ENCODE measurements around the gene CEP43.

CEP43 gene

DNA sequence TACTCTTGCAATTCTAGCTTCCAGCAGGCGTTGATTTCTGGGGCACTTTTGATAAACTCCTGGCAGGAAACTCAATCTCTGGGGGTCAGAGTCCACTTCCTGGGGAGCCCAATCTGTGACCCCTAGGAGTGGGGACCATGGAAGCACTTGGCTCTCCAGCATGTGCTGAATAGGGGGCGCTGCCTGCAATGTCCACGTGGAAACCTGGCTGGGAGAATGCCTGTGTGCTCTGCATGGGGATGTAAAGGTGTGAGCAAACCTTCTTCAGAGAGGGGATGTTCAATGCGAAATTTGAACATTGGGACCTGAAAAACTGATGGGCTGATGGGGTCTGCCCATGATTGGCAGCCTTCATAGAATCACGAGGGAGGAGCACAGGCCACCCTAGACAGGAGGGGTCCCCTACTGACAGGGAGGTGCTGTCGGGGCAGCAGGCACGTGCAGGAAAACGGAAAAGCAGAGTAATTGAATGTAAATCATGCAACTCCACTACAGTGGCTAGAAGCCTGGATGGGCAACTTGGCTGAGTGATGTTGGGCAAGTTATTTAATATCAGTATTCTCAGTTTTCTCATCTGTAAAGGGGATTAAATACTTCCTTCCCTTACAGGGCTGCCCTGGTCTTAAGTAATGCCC lies 47.8 kb downstream of the CEP43 start:
- Histone ChIP-seq H3K27me3 (ENCODE audit: control insufficient read depth, insufficient read depth, low read length) (no peaks in the 10 kb centered on the region), H3K9ac (ENCODE audit: low read length) (no peak overlapping the region), H3K36me3 (ENCODE audit: control insufficient read depth, insufficient read depth, low read length) (no peaks in the 10 kb centered on the region), H3K4me3 (ENCODE audit: low read depth, low read length) (no peak overlapping the region), H3K4me1 (ENCODE audit: control insufficient read depth, insufficient read depth, low read length) (no peaks in the 10 kb centered on the region), H3K27ac (ENCODE audit: low read depth, low read length) (no peak overlapping the region), H3K9me3 (ENCODE audit: control insufficient read depth, insufficient read depth, low read depth, low read length) (no peaks in the 10 kb centered on the region)

DNA sequence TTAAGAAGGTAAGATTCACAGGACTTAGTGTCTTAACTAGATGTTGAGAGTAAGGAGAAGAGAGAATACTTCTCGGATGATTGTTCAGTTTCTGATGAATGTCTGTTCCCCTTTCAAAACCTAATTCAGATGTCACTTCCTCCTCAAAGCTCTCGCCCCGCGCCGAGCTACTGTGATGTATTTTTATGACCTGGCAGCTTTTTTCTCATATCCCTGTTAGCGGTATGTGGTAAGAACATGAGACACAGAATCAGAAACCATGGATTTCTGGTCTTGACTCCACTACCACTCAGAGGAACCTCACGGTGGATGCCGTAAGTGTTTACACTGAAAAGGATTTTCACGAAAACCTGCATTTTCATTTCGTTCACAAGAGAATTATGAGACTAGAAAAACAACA lies 48.4 kb downstream of the CEP43 start:
- Histone ChIP-seq H3K4me3 (ENCODE audit: low read depth, low read length) (no peak overlapping the region), H3K9me3 (ENCODE audit: control insufficient read depth, insufficient read depth, low read depth, low read length) (no peaks in the 10 kb centered on the region), H3K27me3 (ENCODE audit: control insufficient read depth, insufficient read depth, low read length) (no peaks in the 10 kb centered on the region), H3K4me1 (ENCODE audit: control insufficient read depth, insufficient read depth, low read length) (no peaks in the 10 kb centered on the region), H3K9ac (ENCODE audit: low read length) (no peak overlapping the region), H3K27ac (ENCODE audit: low read depth, low read length) (no peak overlapping the region), H3K36me3 (ENCODE audit: control insufficient read depth, insufficient read depth, low read length) (no peaks in the 10 kb centered on the region)
